Kidney (tissue), 22 donors: ENCODE measurements around the gene TNFSF8. TPM values are rescaled to one million over a fixed set of nuclear protein-coding genes. Genes with fewer than 3 reads are reported as not detected.

ENCODE experiments used
- DNase-seq, 5 donors: peaks; one replicate each; pipeline ENCODE4 v3.0.0-alpha.2; 2013 to 2020
- FAIRE-seq: peaks from 2 replicates; lab custom pipeline; 2012; peaks lifted over from hg19 to GRCh38; lab: Jason Lieb, UNC
- H3K27ac ChIP-seq, 2 donors: one replicate each; pipeline ENCODE4 v1.7.0; 2013; ENCODE audit warnings: low read depth in 2 of 2, low read length in 2 of 2, inconsistent platforms in 1 of 2
- H3K27me3 ChIP-seq: one replicate; pipeline ENCODE4 v1.7.1; 2013; ENCODE audit warnings: low read length, inconsistent platforms; ENCODE audit not compliant: control insufficient read depth, insufficient read depth
- H3K36me3 ChIP-seq, 3 donors: one replicate each; pipeline versions ENCODE4 v1.7.0 to v1.7.1; 2013; ENCODE audit warnings: low read length in 3 of 3, control low read depth in 1 of 3, inconsistent platforms in 1 of 3; ENCODE audit not compliant: insufficient read depth in 3 of 3, control insufficient read depth in 2 of 3
- H3K4me1 ChIP-seq, 3 donors: one replicate each; pipeline versions ENCODE4 v1.7.0 to v1.7.1; 2013; ENCODE audit warnings: low read length in 3 of 3, inconsistent platforms in 1 of 3, low read depth in 1 of 3; ENCODE audit not compliant: control insufficient read depth in 2 of 3, insufficient read depth in 2 of 3
- H3K4me3 ChIP-seq, 3 donors: one replicate each; pipeline versions ENCODE4 v1.7.0 to v1.8.1; 2013; ENCODE audit warnings: low read length in 3 of 3, control low read depth in 1 of 3, inconsistent platforms in 1 of 3
- H3K9ac ChIP-seq, 3 donors: one replicate each; pipeline versions ENCODE4 v1.7.0 to v1.7.1; 2013; ENCODE audit warnings: low read length in 3 of 3, control low read depth in 1 of 3, inconsistent platforms in 1 of 3
- H3K9me3 ChIP-seq, 3 donors: one replicate each; pipeline versions ENCODE4 v1.7.0 to v1.7.1; 2013; ENCODE audit warnings: low read length in 3 of 3, control low read depth in 1 of 3, inconsistent platforms in 1 of 3; ENCODE audit not compliant: control insufficient read depth in 2 of 3, insufficient read depth in 1 of 3
- CTCF ChIP-seq: IDR thresholded peaks from 3 replicates; pipeline ENCODE4 v1.5.1; 2012; ENCODE audit warnings: mild to moderate bottlenecking, moderate library complexity, borderline replicate concordance; ENCODE audit not compliant: insufficient read depth; ENCODE audit errors: extremely low read depth
- intact Hi-C: fragments of 100-400 bp; cut with DNase I; formaldehyde crosslinking; loops from one replicate; pipeline ENCODE4 v1.11.1; 2022
- long read RNA-seq, 10 donors: library from polyadenylated mRNA in 1 of 10; unstranded in 1 of 10; transcript quantifications; one replicate each; pipeline ENCODE4 v2.0.0 and lab custom pipeline, GENCODE V29; 2021 to 2026
- polyA plus RNA-seq: library from polyadenylated mRNA; stranded (reverse); fragments of 350-450 nt; fragmentation: Illumina TruSeq; extraction: RNeasy Lipid Tissue Mini Kit (QIAGEN cat#74804); gene quantifications from one replicate; pipeline ENCODE4 v1.2.3, GENCODE V29; 2014; ENCODE audit warnings: low read depth, low replicate concordance; ENCODE audit not compliant: insufficient read depth
- total RNA-seq: library from RNA; stranded (reverse); fragmentation: NEBNext Ultra II Directional; extraction: Animal tissue kit (Norgen Biotek cat#: 25700); gene quantifications from one replicate; pipeline ENCODE4 v1.2.1, GENCODE V29; 2021
- donor health status: control.
- donor health status: control.
- donor health status: control.
- donor health status: control.
- donor health status: control.
- donor health status: DM: yes; HTN: yes; CAD: no.
- donor health status: Normal renal cell carcinoma (clear cell type).

Gene TNFSF8, protein sequence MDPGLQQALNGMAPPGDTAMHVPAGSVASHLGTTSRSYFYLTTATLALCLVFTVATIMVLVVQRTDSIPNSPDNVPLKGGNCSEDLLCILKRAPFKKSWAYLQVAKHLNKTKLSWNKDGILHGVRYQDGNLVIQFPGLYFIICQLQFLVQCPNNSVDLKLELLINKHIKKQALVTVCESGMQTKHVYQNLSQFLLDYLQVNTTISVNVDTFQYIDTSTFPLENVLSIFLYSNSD
- total RNA-seq: 5.0 TPM
- 0.43 TPM for polyA plus RNA-seq
- long read RNA-seq, donor 1: 0 reads
- long read RNA-seq, donor 2, partial matches to known transcripts: 0 of 1 reads
- long read RNA-seq, donor 2, other reads (novel, unspliced or antisense): 0 of 1 reads
- long read RNA-seq, donor 3: 0 reads
- long read RNA-seq, donor 4: 0 reads
- long read RNA-seq, donor 5: 0 reads
- long read RNA-seq, donor 6: 0 reads
- long read RNA-seq, donor 7: 0 reads
- long read RNA-seq, donor 8: 0 reads
- long read RNA-seq, donor 9: 0 reads
- long read RNA-seq, donor 10: 0 reads

- Histone ChIP-seq H3K36me3 (no peaks in the 10 kb centered on the region), H3K4me3 (peak within 1 kb of the TSS in 1 of 3 donors; percentile 28), H3K4me1 (no peaks in the 10 kb centered on the region), H3K9me3 (no peaks in the 10 kb centered on the region), H3K9ac (no peak within 1 kb of the TSS), H3K27ac (no peak within 1 kb of the TSS), H3K27me3 (no peaks in the 10 kb centered on the region)
- TF ChIP-seq CTCF: no peak
- intact Hi-C loops: no loop called here
- no peak for FAIRE-seq
- DNase-seq: no peak
Measured at GRCh38 chr9:114930056-114930812, at the start of gene TNFSF8. TSS of gene TNFSF8 (minus strand) at chr9:114930591. CDS start at chr9:114930303, 288 bp downstream.

- no peak for FAIRE-seq
- Histone ChIP-seq H3K9me3 (no peaks in the 10 kb centered on the region), H3K36me3 (no peaks in the 10 kb centered on the region), H3K9ac (no peak overlapping the region), H3K27me3 (no peaks in the 10 kb centered on the region), H3K27ac (no peak overlapping the region), H3K4me3 (no peak overlapping the region), H3K4me1 (no peaks in the 10 kb centered on the region)
- DNase-seq: no peak
- intact Hi-C loops: no loop called here
- TF ChIP-seq CTCF: no peak
Measured at GRCh38 chr9:114973216-114973615, 42.8 kb upstream of the TNFSF8 start.

DNA sequence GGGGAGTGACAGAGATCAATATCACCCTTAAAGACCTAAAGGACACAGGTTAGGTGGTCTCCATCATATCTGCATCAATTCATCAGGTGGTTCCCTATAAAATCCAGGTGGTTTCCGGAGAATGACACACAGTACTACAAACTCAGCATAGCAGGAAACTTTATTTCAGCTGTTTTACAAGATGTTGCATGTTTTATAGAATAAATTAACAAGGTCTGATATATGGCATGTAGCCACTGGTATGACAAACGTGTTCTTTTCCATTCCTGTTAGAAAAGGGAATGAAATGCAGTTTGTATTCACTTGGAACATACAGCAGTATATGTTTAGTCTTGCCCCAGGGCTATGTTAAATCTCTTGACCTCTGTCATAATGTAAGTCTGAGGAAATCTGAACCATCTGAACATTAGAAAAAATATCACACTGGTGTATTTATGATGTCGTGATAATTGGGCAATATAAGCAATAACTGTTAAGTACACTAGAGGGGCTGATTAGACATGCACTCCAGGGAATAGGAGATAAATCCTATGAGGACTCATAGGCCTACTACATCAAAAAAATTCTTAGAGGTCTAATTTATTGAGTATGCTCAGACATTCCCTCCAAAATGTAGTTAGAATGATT lies 42.2 kb upstream of the TNFSF8 start:
- no peak for TF ChIP-seq CTCF
- Histone ChIP-seq H3K27ac (no peak overlapping the region), H3K36me3 (no peaks in the 10 kb centered on the region), H3K27me3 (no peaks in the 10 kb centered on the region), H3K4me3 (no peak overlapping the region), H3K9me3 (no peaks in the 10 kb centered on the region), H3K4me1 (no peaks in the 10 kb centered on the region), H3K9ac (no peak overlapping the region)
- intact Hi-C loops: no loop called here
- DNase-seq (no peak), FAIRE-seq (no peak)
